Thyroid gland (tissue), 4 donors: Measurements from ENCODE around the gene TNN.

ENCODE experiments used
- CTCF ChIP-seq, 6 experiments: fragments of 200-600 bp in 3 of 6; fragments of 450-650 bp in 3 of 6; sonication (generic) in 3 of 6; IDR thresholded peaks; one replicate each; pipeline ENCODE4 v1.5.1; 2016 to 2019; ENCODE audit warnings: antibody characterized with exemption in 6 of 6, mild to moderate bottlenecking in 2 of 6, inconsistent platforms in 1 of 6, moderate library complexity in 1 of 6
- POLR2A ChIP-seq, 2 donors: fragments of 450-650 bp; IDR thresholded peaks; one replicate each; pipeline ENCODE4 v1.6.1; 2017; ENCODE audit warnings: antibody characterized with exemption in 2 of 2, mild to moderate bottlenecking in 2 of 2, moderate library complexity in 1 of 2

GRCh38 chr1:175094626-175095025 lies 27.0 kb downstream of the TNN start:
- TF ChIP-seq CTCF (IDR thresholded peaks at IDR 0.05) (no peak), POLR2A (IDR thresholded peaks at IDR 0.05) (no peak)
